Hepatocyte (in vitro differentiated cells): ENCODE data around the gene B4GALNT2.

Experiments
- CTCF ChIP-seq: fragments of 200-600 bp; sonication (generic); IDR thresholded peaks from 2 replicates; pipeline ENCODE4 v1.5.1; 2016; ENCODE audit warnings: antibody characterized with exemption, mild to moderate bottlenecking; ENCODE audit not compliant: poor library complexity
- EZH2phosphoT487 ChIP-seq: fragments of 200-600 bp; sonication (generic); IDR thresholded peaks from one replicate; pipeline ENCODE4 v1.6.1; 2018; ENCODE audit warnings: antibody characterized with exemption, mild to moderate bottlenecking, low read depth, moderate library complexity; ENCODE audit not compliant: unreplicated experiment, severe bottlenecking

GRCh38 chr17:49101054-49101534, 31.5 kb upstream of the B4GALNT2 start:
- TF ChIP-seq EZH2phosphoT487 (no peak), CTCF (no peak)
